HG03565 (cell line): ENCODE data around the gene CEACAM19.
"Not testable (repeated sequence)": the region's sequence is repeated elsewhere in the genome, so short reads cannot be mapped to it uniquely, and the experiment has no call there.

Source experiments
- ATAC-seq: cut with Tn5 transposase; IDR thresholded peaks from one replicate; pipeline ENCODE4 v1.9.1; 2021; ENCODE audit warnings: mild to moderate bottlenecking, moderate library complexity; ENCODE audit not compliant: unreplicated experiment

Gene CEACAM19

DNA sequence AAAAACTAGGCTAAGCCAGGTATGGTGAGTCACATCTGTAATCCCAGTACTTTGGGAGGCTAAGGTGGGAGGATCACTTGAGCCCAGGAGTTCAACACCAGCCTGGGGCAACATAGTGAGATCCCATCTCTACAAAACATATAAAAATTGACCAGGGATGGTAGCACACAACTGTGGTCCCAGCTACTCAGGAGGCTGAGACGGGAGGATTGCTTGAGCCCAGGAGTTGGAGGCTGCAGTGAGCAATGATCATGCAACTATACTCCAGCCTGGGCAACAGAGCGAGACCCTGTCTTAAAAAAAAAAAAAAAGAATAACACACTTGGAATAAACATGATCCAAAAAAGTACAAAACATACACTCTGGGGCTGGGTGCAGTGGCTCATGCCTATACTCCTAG lies 1.3 kb upstream of the CEACAM19 start:
- ATAC-seq, result not testable (repeated sequence)

- ATAC-seq, result no peak
Observed at GRCh38 chr19:44672226-44672625, 944 bp downstream of the CEACAM19 start.

GRCh38 chr19:44673510-44673909 lies 2.2 kb downstream of the CEACAM19 start:
- no peak for ATAC-seq

GRCh38 chr19:44675521-44675920 lies 4.2 kb downstream of the CEACAM19 start:
- no peak for ATAC-seq

GRCh38 chr19:44677019-44677811 lies 5.9 kb downstream of the CEACAM19 start:
- no peak for ATAC-seq

- ATAC-seq, result no peak
Observed at GRCh38 chr19:44680536-44680935, 9.3 kb downstream of the CEACAM19 start.

DNA sequence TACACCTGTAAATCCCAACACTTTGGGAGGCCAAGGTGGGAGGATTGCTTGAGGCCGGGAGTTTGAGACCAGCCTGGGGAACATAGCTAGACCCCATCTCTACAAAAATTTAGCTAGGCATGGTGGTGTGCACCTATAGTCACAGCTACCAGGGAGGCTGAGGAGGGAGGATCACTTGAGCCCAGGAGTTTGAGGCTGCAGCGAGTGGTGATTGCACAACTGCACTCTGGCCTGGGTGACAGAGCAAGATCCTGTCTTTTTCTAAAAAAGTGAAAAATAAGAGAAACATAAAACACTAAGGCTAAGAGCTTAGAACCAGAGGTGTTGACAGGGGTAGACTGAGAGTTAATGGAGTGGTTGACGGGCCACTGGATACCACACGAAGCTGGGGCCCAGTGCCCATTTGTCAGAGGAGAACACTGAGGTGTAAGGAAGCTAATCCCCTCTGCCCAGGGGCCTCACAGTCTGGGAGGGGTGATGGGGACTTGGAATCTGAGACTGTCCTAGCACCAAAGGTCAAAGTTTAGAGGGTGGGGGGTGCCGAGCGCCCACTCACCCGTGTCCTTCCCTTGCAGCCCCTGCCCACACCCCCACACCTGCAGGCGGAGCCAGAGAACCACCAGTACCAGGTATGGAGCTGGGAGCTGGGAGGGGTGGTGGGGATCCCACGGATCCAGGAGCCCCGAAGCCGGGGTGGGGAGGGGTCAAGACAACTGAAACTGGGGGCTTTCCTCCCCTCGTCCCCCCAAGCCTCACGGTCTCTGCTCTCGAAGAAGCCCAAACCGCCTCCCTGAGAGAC lies 10.9 kb downstream of the CEACAM19 start:
- ATAC-seq, result no peak

DNA sequence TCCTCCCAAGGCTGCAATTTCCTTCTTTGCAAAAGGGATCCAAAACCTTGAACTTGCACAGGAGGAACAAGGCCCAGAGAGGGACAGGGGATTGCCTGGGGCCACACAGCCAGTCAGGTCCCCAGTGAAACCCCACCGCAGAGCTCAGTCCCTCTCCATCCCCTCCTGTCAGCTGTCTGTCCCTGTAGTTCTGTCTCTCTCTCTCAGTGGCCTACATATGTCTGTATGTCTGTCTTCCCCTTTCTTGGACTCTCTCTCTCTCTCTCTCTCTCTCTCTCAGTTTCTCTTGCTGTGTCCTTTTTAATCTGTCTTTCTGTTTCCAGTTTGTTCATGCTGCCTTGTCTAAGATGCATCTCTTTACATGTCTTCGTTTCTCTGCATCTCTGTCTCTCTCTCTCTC lies 11.5 kb downstream of the CEACAM19 start:
- ATAC-seq, result no peak

DNA sequence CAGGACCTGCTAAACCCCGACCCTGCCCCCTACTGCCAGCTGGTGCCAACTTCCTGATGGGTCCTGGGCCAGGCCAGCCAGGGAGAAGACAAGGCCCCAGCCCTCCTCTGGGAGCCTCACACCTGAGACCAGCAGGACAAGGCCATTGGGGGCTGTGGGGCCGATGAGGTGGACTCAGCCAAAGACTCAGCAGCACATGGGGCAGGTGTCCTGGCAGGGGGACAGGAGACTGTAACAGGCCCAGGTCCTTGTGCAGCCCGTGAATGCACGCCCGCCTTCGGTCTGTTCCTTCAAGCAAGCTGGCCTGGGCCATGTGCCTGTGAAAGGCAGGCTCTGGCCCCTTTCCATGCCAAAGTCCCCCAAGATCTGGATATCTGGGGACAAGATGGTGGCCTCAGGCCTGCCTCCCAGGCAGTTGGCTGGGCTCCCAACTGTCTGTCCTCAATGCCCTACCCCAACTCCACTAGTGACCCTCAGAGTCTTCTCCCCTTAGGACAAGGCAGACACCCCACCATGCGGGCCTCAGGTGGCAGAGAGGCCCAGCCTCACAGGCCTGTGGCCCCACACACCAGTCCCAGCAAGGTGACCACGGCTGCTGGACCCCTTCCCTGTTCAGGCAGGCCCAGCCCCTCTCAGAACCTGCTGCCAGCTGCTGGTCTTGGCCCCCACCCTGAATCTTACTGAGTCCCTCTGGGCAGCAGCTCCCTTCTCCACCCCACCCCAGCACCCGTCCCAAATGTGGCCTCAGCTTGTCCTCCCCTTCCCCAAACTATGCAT lies 12.3 kb downstream of the CEACAM19 start:
- no peak for ATAC-seq

- ATAC-seq, result not testable (repeated sequence)
Observed at GRCh38 chr19:44684396-44684795, 13.1 kb downstream of the CEACAM19 start.

DNA sequence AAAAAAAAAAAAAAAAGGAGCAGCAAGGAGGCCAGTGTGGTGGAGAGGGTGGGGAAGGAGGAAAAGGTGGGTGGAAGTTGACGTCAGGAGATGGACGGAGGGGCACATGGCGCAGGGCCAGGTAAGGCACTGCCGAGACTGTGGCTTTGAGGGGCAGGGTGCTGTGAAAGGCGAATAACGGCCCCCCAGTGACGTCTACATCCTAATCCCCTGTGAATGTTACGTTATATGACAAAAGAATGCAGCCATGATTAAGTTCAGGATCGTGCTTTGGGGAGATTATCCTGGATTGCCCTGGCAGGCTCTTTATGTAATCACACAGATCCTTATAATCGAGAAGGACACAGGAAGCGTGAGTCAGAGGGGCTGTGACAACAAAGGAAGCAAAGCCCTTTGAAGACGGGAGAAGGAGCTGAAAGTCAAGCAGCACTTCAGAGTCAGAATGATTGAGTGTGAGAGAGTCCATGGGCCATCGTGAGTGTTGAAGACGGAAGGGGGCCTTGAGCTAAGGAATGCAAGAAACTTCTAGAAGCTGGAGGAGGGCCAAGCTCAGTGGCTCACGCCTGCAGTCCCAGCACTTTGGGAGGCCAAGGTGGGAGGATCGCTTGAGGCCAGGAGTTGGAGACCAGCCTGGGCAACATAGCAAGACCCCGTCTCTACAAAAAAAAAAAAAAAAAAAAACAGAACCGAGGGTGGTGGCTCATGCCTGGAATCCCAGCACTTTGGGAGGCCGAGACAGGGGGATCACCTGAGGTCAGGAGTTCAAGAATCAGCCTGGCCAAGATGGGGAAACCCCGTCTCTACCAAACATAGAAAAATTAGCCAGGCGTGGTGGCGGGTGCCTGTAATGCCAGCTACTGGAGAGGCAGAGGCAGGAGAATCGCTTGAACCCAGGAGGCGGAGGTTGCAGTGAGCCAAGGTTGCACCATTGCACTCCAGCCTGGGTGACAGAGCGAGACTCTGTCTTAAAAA lies 13.9 kb downstream of the CEACAM19 start:
- ATAC-seq, result no peak

GRCh38 chr19:44685877-44686276 lies 14.6 kb downstream of the CEACAM19 start:
- ATAC-seq, result no peak

GRCh38 chr19:44686896-44687295 lies 15.6 kb downstream of the CEACAM19 start:
- ATAC-seq, result no peak

- no peak for ATAC-seq
Observed at GRCh38 chr19:44687888-44688287, 16.6 kb downstream of the CEACAM19 start.

DNA sequence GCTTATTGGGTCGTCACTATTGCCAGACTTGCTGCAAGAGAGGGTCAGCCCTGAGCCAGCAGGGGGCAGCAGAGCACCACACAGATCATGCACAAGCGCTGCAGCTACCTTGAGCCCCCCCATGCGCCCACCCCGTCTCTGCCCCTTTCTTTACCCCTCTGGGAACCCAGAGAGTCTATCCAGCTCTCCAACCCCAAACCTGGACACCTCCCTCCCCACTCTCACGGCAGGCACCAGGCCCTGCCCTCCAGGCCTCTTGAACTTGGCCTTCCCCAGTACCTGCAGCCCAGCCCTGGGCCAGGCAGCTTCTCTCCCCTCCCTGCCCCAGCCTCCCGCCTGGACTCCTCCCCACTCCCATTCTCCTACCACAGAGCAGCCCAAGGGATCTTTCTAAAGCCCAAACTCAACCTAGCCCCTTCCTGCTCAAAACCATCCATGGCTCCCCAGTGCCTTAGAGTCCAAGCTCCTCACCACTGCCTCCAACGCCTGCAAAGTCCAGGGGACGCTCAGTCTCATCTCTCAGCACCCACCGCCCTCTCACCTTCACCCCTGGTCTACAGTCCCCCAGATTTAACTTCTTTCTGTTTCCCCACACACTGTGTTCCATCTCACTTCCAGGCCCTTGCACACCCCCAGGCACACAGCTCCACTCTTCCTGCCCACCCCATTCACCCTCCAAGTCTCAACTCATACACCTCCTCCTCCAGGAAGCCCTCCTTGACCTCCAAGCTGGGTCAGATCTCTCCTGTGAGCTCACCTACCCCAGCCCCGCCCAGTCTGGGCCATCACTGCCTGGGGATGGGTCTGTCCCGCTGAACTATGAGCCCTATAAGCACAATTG lies 18.2 kb downstream of the CEACAM19 start:
- no peak for ATAC-seq

GRCh38 chr19:44690131-44690440 lies 18.8 kb downstream of the CEACAM19 start:
- ATAC-seq, result no peak

GRCh38 chr19:44692379-44692721 lies 21.1 kb downstream of the CEACAM19 start:
- ATAC-seq, result no peak

- no peak for ATAC-seq
Observed at GRCh38 chr19:44694184-44694579, 22.9 kb downstream of the CEACAM19 start.

DNA sequence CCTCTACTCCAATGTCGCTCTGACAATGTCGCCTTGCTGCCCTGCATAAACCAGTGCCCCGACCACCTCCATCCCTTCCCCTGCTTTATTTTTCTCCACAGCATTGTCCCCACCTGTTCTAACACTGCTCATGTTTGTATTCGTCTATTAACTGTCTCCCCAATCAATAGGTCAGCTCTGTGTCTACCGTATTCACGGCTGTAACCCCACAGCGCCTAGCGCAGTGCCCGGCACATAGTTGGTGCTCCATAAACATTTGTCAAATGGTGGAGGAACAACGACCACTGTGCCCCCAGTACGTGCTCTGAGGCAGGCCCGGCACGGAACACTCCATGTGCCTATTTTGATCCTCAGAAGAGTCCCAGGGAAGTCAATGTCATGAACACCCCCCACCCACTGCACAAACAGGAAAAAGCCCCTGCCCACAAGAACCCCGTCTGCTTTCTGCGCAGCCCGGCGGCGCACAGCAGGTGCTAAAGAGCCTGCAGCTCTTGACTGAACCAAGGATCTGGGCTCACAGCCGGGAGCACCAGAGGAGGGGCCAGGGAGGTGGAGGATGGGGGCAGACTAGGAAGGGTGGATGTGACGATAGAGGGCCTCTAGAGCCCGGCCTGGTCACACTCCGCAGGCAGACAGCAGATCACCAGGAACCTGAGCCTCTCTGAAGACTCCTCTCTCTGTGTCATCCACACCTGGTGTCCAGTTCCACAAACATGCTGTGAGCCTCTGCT lies 25.8 kb downstream of the CEACAM19 start:
- no peak for ATAC-seq
